ENCODE measurements around the gene C6orf136. TPM values are rescaled to one million over a fixed set of nuclear protein-coding genes. Genes with fewer than 3 reads are reported as not detected.

Gene C6orf136
- 3.2 and 4.5 TPM in 2 replicates for total RNA-seq

GRCh38 chr6:30646450-30647241 lies at the start of gene C6orf136:
Gene C6orf136 (plus strand): TSS chr6:30647133. CDS start chr6:30647232, 99 bp downstream.

GRCh38 chr6:30616811-30617564 lies 29.9 kb upstream of the C6orf136 start, which contains the start of gene PPP1R10:
Gene PPP1R10 (minus strand): TSS chr6:30617243. CDS start chr6:30609944, 7,299 bp downstream.

GRCh38 chr6:30617565-30618269 lies 29.2 kb upstream of the C6orf136 start, which contains the start of gene MRPS18B:
Gene MRPS18B (plus strand): TSS chr6:30617840. CDS start chr6:30617866, 26 bp downstream.

GRCh38 chr6:30626484-30627366 lies 20.2 kb upstream of the C6orf136 start, which contains the start of gene ATAT1:
Gene ATAT1 (plus strand): TSS chr6:30626874.

GRCh38 chr6:30672445-30673253 lies 25.7 kb downstream of the C6orf136 start, which contains the start of gene DHX16:
Gene DHX16 (minus strand): TSS chr6:30673006. CDS start chr6:30672841, 165 bp downstream.

GRCh38 chr6:30686009-30686907 lies 39.3 kb downstream of the C6orf136 start, which contains the start of gene PPP1R18:
Gene PPP1R18 (minus strand): TSS chr6:30686645. CDS start chr6:30686018, 627 bp downstream.

GRCh38 chr6:30690403-30691207 lies 43.7 kb downstream of the C6orf136 start, which contains the start of gene NRM:
Gene NRM (minus strand): TSS chr6:30690984. CDS start chr6:30690974, 10 bp downstream.

Other genes starting within 250 kb of the C6orf136 start
- 548 and 551 TPM in 2 replicates for gene HLA-E, start 157.6 kb upstream of the C6orf136 start, total RNA-seq
- gene GNL1, start 90.6 kb upstream of the C6orf136 start, total RNA-seq: 41.6 and 45.1 TPM in 2 replicates
- gene PRR3, start 89.8 kb upstream of the C6orf136 start, total RNA-seq: 1.5 and 2.6 TPM in 2 replicates
- 43.5 and 44.2 TPM in 2 replicates for gene ABCF1, start 75.7 kb upstream of the C6orf136 start, total RNA-seq
- 8.8 and 12.9 TPM in 2 replicates for gene PPP1R10, start 29.9 kb upstream of the C6orf136 start, total RNA-seq
- 55.5 and 57.3 TPM in 2 replicates for gene MRPS18B, start 29.3 kb upstream of the C6orf136 start, total RNA-seq
- 2.6 and 5.8 TPM in 2 replicates for gene ATAT1, start 20.3 kb upstream of the C6orf136 start, total RNA-seq
- gene DHX16, start 25.9 kb downstream of the C6orf136 start, total RNA-seq: 38.3 and 41.0 TPM in 2 replicates
- 48.1 and 49.8 TPM in 2 replicates for gene PPP1R18, start 39.5 kb downstream of the C6orf136 start, total RNA-seq
- gene NRM, start 43.9 kb downstream of the C6orf136 start, total RNA-seq: 1.9 and 3.8 TPM in 2 replicates
- gene MDC1, start 70.1 kb downstream of the C6orf136 start, total RNA-seq: 6.2 and 7.5 TPM in 2 replicates
- gene TUBB, start 73.2 kb downstream of the C6orf136 start, total RNA-seq: 311 and 367 TPM in 2 replicates
- gene FLOT1, start 95.6 kb downstream of the C6orf136 start, total RNA-seq: 31.5 and 64.0 TPM in 2 replicates
- gene IER3, start 97.4 kb downstream of the C6orf136 start, total RNA-seq: 160 and 166 TPM in 2 replicates
- 8.1 and 8.8 TPM in 2 replicates for gene DDR1, start 237.4 kb downstream of the C6orf136 start, total RNA-seq

All from epithelial cell of umbilical artery (primary cell).